ENCODE data around the gene ZDHHC1.

Gene ZDHHC1

GRCh38 chr16:67345401-67345800, 70.9 kb downstream of the ZDHHC1 start:
- Histone ChIP-seq H3K27ac (no peak overlapping the region), H3K4me3 (no peak overlapping the region)
- no peak for DNase-seq (ENCODE audit: low spot score)
- no peak for TF ChIP-seq CTCF (IDR thresholded peaks at IDR 0.05)
